Activated CD4-positive, CD25-positive, alpha-beta regulatory T cell treated with anti-CD3 and anti-CD28 coated beads, Interleukin-2, amount 50 U/mL, for 24 hours (primary cell): ENCODE measurements around the gene KRT77.
"Not testable (repeated sequence)": the region's sequence is repeated elsewhere in the genome, so short reads cannot be mapped to it uniquely, and the experiment has no call there.

ENCODE experiments used
- ATAC-seq, 2 donors: fragments of 150-1000 bp; cut with Tn5 transposase; one replicate each; pipeline ENCODE4 v1.10.0; 2021; ENCODE audit warnings: mild to moderate bottlenecking in 1 of 2, moderate library complexity in 1 of 2

Gene KRT77

GRCh38 chr12:52721838-52722470, 18.6 kb upstream of the KRT77 start:
- ATAC-seq: no peak

DNA sequence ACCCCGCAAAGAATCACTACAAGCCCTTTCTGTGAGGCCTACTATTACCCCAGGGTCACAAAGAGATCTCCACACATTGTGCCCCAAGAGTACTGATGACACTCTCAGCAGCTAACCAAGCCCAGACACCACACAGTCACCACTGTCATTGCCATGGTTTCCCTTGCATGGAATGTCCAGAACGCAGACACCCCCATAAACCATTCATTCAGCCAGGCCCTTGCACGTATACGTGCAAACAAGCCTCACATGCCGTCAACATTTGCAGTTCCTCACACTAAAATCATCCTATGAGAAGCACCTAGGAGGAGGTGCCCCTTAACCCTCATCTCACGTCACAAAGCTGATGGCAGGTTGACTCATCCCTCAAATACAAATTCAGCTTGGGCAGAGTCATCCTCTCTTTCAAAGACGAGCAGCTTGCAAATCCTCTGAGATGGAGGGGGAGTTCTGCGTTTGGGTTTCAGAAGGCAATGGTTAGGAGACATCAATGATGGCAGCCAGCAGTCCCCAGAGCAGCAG, 17.1 kb upstream of the KRT77 start:
- ATAC-seq: no peak

DNA sequence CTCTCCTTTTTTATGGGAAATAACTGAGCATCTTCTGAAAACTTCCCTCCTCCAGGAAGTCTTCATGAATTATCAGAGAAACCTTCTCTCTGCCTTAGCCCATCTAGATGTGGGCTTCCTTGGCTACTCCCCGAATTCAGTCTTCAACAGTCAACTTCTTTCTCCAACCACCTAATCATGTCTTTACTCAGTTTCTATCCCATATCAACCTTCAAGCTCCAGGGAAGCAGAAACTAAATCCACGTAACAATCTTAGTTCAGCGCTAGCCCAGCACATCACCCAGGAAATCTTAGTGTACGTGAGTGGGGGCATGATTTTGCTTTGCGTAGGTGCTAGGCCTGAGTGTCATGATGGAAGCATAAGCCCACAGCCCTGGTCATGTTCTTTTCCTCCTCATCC, 12.7 kb upstream of the KRT77 start:
- ATAC-seq: no peak

DNA sequence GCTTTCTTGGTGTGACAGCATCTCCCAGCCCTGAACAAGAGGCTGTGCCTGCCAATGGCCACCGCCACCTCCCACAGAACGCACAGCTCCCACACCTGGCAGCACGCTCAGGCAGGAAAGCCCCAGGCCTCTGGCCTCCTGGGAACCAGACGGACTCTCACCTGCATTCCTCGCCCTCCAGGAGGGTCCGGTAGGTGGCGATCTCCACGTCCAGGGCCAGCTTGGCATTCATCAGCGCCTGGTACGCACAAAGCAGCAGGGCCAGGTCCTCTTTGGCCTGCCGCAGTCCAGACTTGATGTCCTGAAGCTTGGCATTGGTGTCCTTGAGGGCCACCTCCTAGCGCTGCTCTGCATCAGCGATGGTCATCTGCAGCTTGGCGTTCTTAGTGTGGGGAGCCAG, 12.1 kb upstream of the KRT77 start:
- no peak for ATAC-seq

- no peak for ATAC-seq
Measured at GRCh38 chr12:52714887-52715281, 11.6 kb upstream of the KRT77 start.

- ATAC-seq: no peak
Measured at GRCh38 chr12:52713960-52714886, 10.9 kb upstream of the KRT77 start.

DNA sequence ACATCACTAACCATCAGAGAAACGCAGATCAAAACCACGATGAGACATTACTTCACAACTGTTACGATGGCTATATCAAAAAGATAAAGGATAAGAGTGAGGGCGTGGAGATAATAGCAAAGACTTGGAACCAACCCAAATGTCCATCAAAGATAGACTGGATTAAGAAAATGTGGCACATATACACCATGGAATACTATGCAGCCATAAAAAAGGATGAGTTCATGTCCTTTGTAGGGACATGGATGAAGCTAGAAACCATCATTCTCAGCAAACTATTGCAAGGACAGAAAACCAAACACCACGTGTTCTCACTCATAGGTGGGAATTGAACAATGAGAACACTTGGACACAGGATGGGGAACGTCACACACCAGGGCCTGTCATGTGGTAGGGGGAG, 8.8 kb upstream of the KRT77 start:
- ATAC-seq: not testable (repeated sequence)

DNA sequence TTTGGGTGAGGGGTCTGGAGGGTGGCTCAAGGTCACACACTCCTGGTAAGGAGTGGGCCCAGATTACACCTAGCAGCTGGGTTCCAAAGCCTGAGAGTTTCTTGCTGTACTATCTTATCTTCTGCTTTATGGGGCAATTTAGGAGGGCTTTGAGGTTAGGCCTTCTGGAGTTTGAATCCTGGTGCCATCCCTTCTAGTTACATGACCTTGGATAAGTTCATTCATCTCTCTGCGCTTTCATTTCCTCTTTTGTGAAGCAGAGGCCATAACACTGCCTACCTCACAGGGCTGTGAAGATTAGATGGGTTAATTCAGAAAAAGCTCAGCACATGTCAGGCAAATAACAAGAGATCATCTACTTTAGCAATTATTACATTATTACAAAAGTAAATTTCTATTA, 7.4 kb upstream of the KRT77 start:
- no peak for ATAC-seq

DNA sequence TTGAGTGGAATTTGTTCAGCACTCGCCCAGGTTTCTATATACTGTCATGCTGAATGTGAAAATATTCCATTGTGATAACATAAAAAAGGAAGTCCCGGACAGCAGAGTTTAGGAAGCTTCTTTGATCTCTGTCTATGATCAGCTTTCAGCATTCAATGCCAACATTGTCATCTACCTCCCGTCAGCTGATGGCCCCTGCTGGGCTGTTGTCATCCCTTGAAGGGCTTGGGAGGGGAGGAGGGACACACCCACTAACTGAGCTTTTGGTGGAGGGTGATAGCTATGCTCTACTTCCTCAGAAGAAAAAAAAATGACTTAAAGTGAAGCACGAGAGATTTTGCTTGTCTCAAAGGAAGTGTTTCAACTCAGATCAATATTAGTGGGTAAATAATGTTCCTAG, 4.7 kb upstream of the KRT77 start:
- no peak for ATAC-seq

- ATAC-seq: no peak
Measured at GRCh38 chr12:52704464-52704863, 1.1 kb upstream of the KRT77 start.

GRCh38 chr12:52703878-52704277, 554 bp upstream of the KRT77 start:
- ATAC-seq: no peak

DNA sequence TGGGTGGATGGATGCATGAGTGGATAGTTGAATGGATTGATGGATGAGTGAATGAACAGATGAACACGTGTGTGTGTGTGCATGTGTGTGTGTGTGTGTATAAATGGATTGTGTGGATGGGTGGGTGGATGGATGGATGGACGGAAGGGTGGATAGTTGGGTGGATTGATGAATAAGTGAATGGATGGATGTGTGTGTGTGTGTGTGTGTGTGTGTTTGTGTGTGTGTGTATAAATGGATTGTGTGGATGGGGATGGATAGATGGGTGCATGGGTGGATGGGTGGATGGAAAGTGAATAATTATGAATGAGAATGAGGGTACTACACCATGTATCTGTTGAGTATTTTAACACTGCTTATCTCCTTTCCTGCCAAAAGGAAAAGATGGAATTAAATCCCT, 986 bp downstream of the KRT77 start:
- no peak for ATAC-seq

GRCh38 chr12:52701281-52701680, 2.0 kb downstream of the KRT77 start:
- ATAC-seq: no peak

GRCh38 chr12:52699960-52700359, 3.4 kb downstream of the KRT77 start:
- ATAC-seq: no peak

- ATAC-seq: no peak
Measured at GRCh38 chr12:52699373-52699772, 4.0 kb downstream of the KRT77 start.

DNA sequence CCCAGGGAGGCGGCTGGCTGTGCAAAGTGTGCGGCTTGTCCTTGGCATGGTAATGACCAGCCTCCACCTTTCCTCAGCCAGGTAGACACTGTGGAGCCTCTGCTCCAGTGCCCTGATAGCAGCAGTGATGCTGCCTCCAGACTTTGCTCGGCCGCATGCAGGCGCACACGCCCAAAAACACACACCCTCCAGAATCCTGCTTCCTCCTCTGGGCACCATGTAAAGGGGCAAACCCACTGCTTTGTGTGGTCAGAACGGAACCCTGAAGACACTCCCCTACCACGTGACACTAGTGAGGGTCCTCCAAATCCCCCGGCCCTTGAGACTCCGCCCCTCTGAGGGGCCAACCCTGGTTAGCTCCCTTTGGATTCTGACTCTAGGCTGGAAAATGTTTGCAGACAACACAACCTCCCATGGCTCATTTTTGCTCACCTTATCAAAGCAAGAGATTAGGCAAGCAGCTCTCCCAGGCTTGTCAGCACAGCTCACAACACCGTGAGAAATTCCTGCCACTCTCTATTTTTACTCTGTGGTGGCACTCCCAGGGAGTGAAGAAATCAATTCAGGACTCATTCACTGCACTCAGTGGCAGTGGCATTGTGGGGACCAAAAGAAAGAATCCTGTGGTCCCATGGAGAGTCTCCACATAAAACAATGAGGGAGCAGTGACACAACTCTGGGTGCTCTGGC, 4.5 kb downstream of the KRT77 start:
- no peak for ATAC-seq

DNA sequence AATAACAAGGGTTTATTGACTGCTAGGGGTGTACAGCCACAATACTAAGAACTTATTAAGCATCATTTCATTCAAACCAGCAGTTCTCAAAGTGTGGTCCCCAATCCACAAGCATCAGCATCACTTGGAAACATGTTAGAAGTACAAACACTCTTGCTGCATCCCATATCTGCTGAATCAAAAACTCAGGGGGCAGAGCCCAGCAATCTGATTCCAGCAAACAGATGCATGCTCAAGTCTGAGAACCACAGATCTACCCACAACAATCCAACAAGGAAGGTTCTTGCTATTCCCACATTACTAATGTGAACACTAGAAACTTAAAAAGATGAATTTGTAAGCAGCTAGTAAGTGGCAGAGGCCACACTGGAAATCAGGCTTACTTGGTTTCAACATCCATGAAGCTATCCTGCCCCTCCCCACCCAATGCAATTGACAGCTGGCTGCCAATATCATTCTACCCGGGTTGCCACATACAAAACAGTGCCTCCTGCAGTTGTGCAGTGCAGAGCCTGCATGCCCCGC, 6.2 kb downstream of the KRT77 start:
- ATAC-seq: no peak

DNA sequence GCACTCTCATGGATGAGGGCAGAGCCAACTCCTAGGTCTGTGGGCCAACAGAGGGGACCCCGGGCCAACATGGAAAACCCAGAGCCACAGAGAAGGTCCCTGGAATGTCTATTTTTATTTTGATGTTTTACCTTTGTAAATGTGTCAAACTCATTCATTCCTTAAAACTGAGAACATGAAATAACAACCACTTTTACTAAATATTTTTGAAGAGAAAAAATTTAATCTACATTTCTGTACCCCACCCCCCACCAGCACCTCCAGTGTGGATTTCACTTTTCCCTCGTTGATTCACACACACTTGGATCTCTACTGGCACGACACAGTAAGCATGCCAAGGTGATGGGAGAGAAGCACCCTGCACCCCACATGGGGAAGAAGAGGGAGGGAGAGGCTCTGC, 6.7 kb downstream of the KRT77 start:
- ATAC-seq: no peak

DNA sequence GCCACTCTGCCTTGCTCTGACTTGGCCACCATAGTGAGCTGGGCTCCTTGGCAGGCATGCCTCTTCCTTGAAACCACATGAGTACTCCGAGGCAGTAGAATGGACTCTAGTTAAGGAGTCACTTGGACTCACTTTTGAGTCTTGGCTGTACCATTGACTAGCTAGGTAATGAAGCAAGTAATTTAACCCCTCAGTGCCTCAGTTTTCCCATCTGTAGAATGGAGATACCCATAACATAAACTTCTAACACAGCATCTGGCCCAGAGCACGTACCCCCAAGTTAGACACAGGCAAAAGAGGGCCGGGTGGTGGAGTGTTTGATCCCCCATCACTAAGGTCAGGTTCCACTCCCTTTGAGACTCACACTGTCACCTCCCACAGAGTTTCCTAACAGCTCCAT, 8.3 kb downstream of the KRT77 start:
- no peak for ATAC-seq

GRCh38 chr12:52694151-52694550, 9.2 kb downstream of the KRT77 start:
- ATAC-seq: no peak

DNA sequence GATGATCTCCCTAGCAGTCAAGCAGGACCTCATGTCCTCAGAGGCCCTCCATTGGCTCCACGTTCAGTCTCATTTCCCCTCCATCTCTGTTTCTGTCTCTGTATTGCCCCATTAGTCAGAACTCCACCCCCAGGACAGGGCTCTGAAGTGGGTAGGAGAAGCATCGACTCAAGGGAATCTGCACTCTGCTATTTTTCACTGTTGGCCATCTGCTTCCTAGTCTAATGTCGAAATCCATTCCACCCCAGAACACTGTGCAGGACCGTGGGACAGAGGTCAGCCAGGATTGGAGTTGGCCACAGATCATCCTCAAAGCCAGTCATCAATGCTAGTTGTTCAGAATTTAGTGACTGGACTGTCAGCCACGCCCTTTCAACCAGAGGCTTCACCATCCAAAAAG, 10.1 kb downstream of the KRT77 start:
- ATAC-seq: no peak

DNA sequence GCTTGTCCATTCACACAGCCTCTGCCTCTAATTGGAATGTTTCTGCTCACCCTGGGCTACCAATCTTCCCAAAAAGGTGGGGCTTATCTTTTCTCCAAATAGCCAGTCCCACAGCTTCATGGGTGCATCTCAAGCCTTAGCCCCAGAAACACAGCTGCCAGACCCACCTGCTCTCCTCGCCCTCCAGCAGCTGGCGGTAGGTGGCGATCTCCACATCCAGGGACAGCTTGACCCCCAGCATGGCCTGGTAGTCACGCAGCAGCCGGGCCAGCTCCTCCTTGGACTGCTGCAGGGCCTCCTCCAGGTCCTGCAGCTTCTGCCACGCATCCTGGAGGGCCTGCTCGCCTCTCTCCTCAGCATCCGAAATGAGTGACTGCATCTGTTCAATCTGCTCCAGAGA, 11.1 kb downstream of the KRT77 start:
- no peak for ATAC-seq

GRCh38 chr12:52691841-52692150, 11.5 kb downstream of the KRT77 start:
- ATAC-seq: no peak
